HepG2 (cell line): ENCODE measurements around the gene RHOG. TPM values are rescaled to one million over a fixed set of nuclear protein-coding genes. Genes with fewer than 3 reads are reported as not detected.

Source experiments
- CC2D1A ChIP-seq: sonication (generic); formaldehyde crosslinking; IDR thresholded peaks from 2 replicates; pipeline ENCODE4 v1.8.1; 2023; ENCODE audit warnings: mild to moderate bottlenecking, missing genetic modification reagents
- FOXK2 ChIP-seq: fragments of 450-650 bp; IDR thresholded peaks from 2 replicates; pipeline ENCODE4 v1.6.1; 2016
- HOXD1 ChIP-seq: sonication (generic); formaldehyde crosslinking; IDR thresholded peaks from 2 replicates; pipeline ENCODE4 v1.5.0; 2020; ENCODE audit warnings: missing genetic modification reagents
- MAFG ChIP-seq: sonication (generic); formaldehyde crosslinking; IDR thresholded peaks from 2 replicates; pipeline ENCODE4 v1.5.1; 2020; ENCODE audit warnings: mild to moderate bottlenecking, missing genetic modification reagents
- NPAS2 ChIP-seq: sonication (generic); formaldehyde crosslinking; IDR thresholded peaks from 2 replicates; pipeline ENCODE4 v1.8.0; 2022; ENCODE audit warnings: mild to moderate bottlenecking, missing genetic modification reagents, borderline replicate concordance
- RBFOX2 ChIP-seq: fragments of 200-400 bp; formaldehyde crosslinking; IDR thresholded peaks from 2 replicates; pipeline ENCODE4 v1.6.1; 2017; ENCODE audit warnings: low read depth, mild to moderate bottlenecking, low read length
- ZNF577 ChIP-seq: sonication (generic); formaldehyde crosslinking; IDR thresholded peaks from 2 replicates; pipeline ENCODE4 v1.4.0; 2020; ENCODE audit warnings: mild to moderate bottlenecking, low read depth, missing genetic modification reagents, borderline replicate concordance
- ZNF687 ChIP-seq: sonication (generic); formaldehyde crosslinking; IDR thresholded peaks from 2 replicates; pipeline ENCODE4 v1.5.1; 2020; ENCODE audit warnings: mild to moderate bottlenecking, missing genetic modification reagents, moderate library complexity
- ZXDC ChIP-seq: sonication (generic); formaldehyde crosslinking; IDR thresholded peaks from 2 replicates; pipeline ENCODE4 v1.5.0; 2020; ENCODE audit warnings: mild to moderate bottlenecking, missing genetic modification reagents
- polyA plus RNA-seq, 8 experiments: library from polyadenylated mRNA; depleted of rRNA in 3 of 8; stranded (reverse) in 7 of 8; unstranded in 1 of 8; fragments of >200 nt; fragmentation: Illumina TruSeq in 4 of 8; extraction: Trizol in 4 of 8; gene quantifications; 2 replicates each; pipeline versions ENCODE4 v1.2.1 to v1.2.3, GENCODE V29; 2011 to 2016; ENCODE audit warnings: low read depth in 4 of 8, missing spikeins in 1 of 8, mixed read lengths in 1 of 8; ENCODE audit not compliant: insufficient read depth in 1 of 8
- total RNA-seq, 5 experiments: library from RNA; depleted of rRNA; stranded (reverse); fragments of >200 nt; fragmentation: Illumina TruSeq; extraction: Trizol; gene quantifications; 2 replicates each; pipeline ENCODE4 v1.2.3, GENCODE V29; 2016; ENCODE audit warnings: low read depth in 1 of 5

RHOG gene
- total and polyA plus RNA-seq, 2 of the 13 experiments (the other 11 are each of a cell fraction or from before 2014, with no cell fraction given): 7.7 to 23.4 TPM

GRCh38 chr11:3827434-3828186 lies 13.1 kb downstream of the RHOG start (continued):
- TF ChIP-seq ZNF687 (CRISPR knock-in tag) (no peak), ZNF577 (CRISPR knock-in tag) (no peak), MAFG (CRISPR knock-in tag) (no peak), ZXDC (no peak), FOXK2 (no peak), HOXD1 (no peak), NPAS2 (no peak), CC2D1A (CRISPR knock-in tag) (no peak), RBFOX2 (0 out of 2 replicates have a peak, but pooled peaks have one; percentile 41)
- TF ChIP-seq, all 625 proteins: peak for 3
